HCT116 (cell line): Measurements from ENCODE around the gene ESYT1. TPM values are rescaled to one million over a fixed set of nuclear protein-coding genes. Genes with fewer than 3 reads are reported as not detected.

Experiments
- ATAC-seq: fragments of 200-7000 bp; cut with Tn5 transposase; 2 replicates; pipeline ENCODE4 v1.9.1; 2020; ENCODE audit warnings: mild to moderate bottlenecking, moderate library complexity
- BruUV-seq: library from RNA; stranded (reverse); fragments of 400-500 nt; replicated peaks from 2 replicates; lab custom pipeline; 2021; lab: Mats Ljungman, UMichigan
- CTCF ChIA-PET: fragments of 300-600 bp; sonication (Branson Sonifier 250); formaldehyde crosslinking; loops from one replicate; lab custom pipeline; 2021; ENCODE audit warnings: antibody characterized with exemption; lab: Charles Lee
- POLR2A ChIA-PET: fragments of 300-600, 350-600 bp; sonication (Branson Sonifier 250); formaldehyde crosslinking; loops from one replicate; lab custom pipeline; 2021; ENCODE audit warnings: antibody characterized with exemption; lab: Charles Lee
- RAD21 ChIA-PET, 2 experiments: fragments of 300-600 bp; sonication (Branson Sonifier 250); formaldehyde crosslinking; loops; one replicate each; lab custom pipeline; 2023; ENCODE audit warnings: low total read pairs in 2 of 2; ENCODE audit not compliant: uncharacterized antibody in 2 of 2, unreplicated experiment in 2 of 2, low non-redundant PET in 1 of 2; lab: Charles Lee
- DNase-seq: peaks from one replicate; pipeline ENCODE4 v3.0.0-alpha.2; 2010; ENCODE audit warnings: low read depth, low spot score
- H2AFZ ChIP-seq: fragments of 200-600 bp; shearing (Covaris generic), sonication (generic); 2 replicates; pipeline ENCODE4 v1.6.1; 2017; ENCODE audit warnings: low read depth, mixed run types, mixed read lengths, antibody characterized with exemption, low read length; ENCODE audit not compliant: poor library complexity, severe bottlenecking
- H3K27ac ChIP-seq: 2 replicates; pipeline ENCODE4 v1.5.1; 2012; ENCODE audit warnings: low read depth, low read length
- H3K27me3 ChIP-seq: fragments of 200-600 bp; sonication (generic); 2 replicates; pipeline ENCODE4 v1.6.1; 2016; ENCODE audit warnings: mixed run types, low read length, mixed read lengths; ENCODE audit not compliant: insufficient read depth
- H3K36me3 ChIP-seq, 2 experiments: fragments of 200-500 bp in 1 of 2; fragments of 200-600 bp in 1 of 2; sonication (Bioruptor generic) in 1 of 2; sonication (generic) in 1 of 2; 2 replicates each; pipeline versions ENCODE4 v1.5.1 to v1.6.1; 2014 to 2016; ENCODE audit warnings: low read length in 2 of 2, inconsistent platforms in 1 of 2, mixed read lengths in 1 of 2, mixed run types in 1 of 2; ENCODE audit not compliant: insufficient read depth in 2 of 2, control insufficient read depth in 1 of 2
- H3K4me1 ChIP-seq, 2 experiments: fragments of 200-600 bp in 1 of 2; sonication (generic) in 1 of 2; 2 replicates each; pipeline versions ENCODE4 v1.5.1 to v1.6.1; 2012 to 2017; ENCODE audit warnings: low read length in 2 of 2, inconsistent platforms in 1 of 2, mild to moderate bottlenecking in 1 of 2, mixed read lengths in 1 of 2, mixed run types in 1 of 2, moderate library complexity in 1 of 2; ENCODE audit not compliant: insufficient read depth in 2 of 2, control insufficient read depth in 1 of 2
- H3K4me2 ChIP-seq: fragments of 200-600 bp; sonication (generic); 2 replicates; pipeline ENCODE4 v1.6.1; 2017; ENCODE audit warnings: mixed run types, low read length, mixed read lengths
- H3K4me3 ChIP-seq, 2 experiments: fragments of 200-600 bp in 1 of 2; sonication (generic) in 1 of 2; replicated peaks in 1 of 2; 2 replicates each; pipeline ENCODE4 v1.5.1; 2011 to 2016; ENCODE audit warnings: low read length in 2 of 2, control low read depth in 1 of 2, low read depth in 1 of 2, mild to moderate bottlenecking in 1 of 2, mixed read lengths in 1 of 2, mixed run types in 1 of 2
- H3K79me2 ChIP-seq: fragments of 200-600 bp; sonication (generic); 2 replicates; pipeline ENCODE4 v1.6.1; 2017; ENCODE audit warnings: mild to moderate bottlenecking, mixed run types, low read length, moderate library complexity, mixed read lengths; ENCODE audit not compliant: insufficient read depth
- H3K9ac ChIP-seq: fragments of 200-600 bp; sonication (generic); 2 replicates; pipeline ENCODE4 v1.6.1; 2016; ENCODE audit warnings: low read length, mixed read lengths
- H3K9me2 ChIP-seq: fragments of 200-600 bp; sonication (generic), shearing (Covaris generic); 2 replicates; pipeline ENCODE4 v1.6.1; 2017; ENCODE audit warnings: mixed run types, mild to moderate bottlenecking, moderate library complexity; ENCODE audit not compliant: insufficient read depth
- H3K9me3 ChIP-seq, 2 experiments: fragments of 200-500 bp in 1 of 2; fragments of 200-600 bp in 1 of 2; sonication (Bioruptor generic) in 1 of 2; sonication (generic) in 1 of 2; 2 replicates each; pipeline ENCODE4 v1.6.1; 2014 to 2017; ENCODE audit warnings: low read length in 2 of 2, mixed read lengths in 2 of 2, inconsistent platforms in 1 of 2, low read depth in 1 of 2, mild to moderate bottlenecking in 1 of 2, mixed run types in 1 of 2, moderate library complexity in 1 of 2; ENCODE audit not compliant: control insufficient read depth in 1 of 2, insufficient read depth in 1 of 2
- H4K20me1 ChIP-seq: fragments of 200-600 bp; sonication (generic), shearing (Covaris generic); 2 replicates; pipeline ENCODE4 v1.6.1; 2017; ENCODE audit warnings: mixed run types, mild to moderate bottlenecking, moderate library complexity; ENCODE audit not compliant: insufficient read depth
- ATF3 ChIP-seq: IDR thresholded peaks from 2 replicates; pipeline ENCODE4 v1.6.1; 2012
- CBX3 ChIP-seq: IDR thresholded peaks from 2 replicates; pipeline ENCODE4 v1.6.1; 2012; ENCODE audit warnings: low read depth
- CEBPB ChIP-seq: IDR thresholded peaks from 2 replicates; pipeline ENCODE4 v1.6.1; 2012; ENCODE audit warnings: low read depth
- EGR1 ChIP-seq: IDR thresholded peaks from 2 replicates; pipeline ENCODE4 v1.6.1; 2012; ENCODE audit warnings: low read depth
- ELF1 ChIP-seq: IDR thresholded peaks from 2 replicates; pipeline ENCODE4 v1.6.1; 2012; ENCODE audit warnings: low read depth, borderline replicate concordance
- EZH2 ChIP-seq: fragments of 200-600 bp; sonication (generic); IDR thresholded peaks from 2 replicates; pipeline ENCODE4 v1.6.1; 2017; ENCODE audit warnings: antibody characterized with exemption, mixed run types
- EZH2phosphoT487 ChIP-seq: fragments of 200-600 bp; IDR thresholded peaks from 2 replicates; pipeline ENCODE4 v1.6.1; 2018; ENCODE audit warnings: antibody characterized with exemption, borderline replicate concordance
- FOSL1 ChIP-seq: IDR thresholded peaks from 2 replicates; pipeline ENCODE4 v1.6.1; 2012; ENCODE audit warnings: low read depth
- JUND ChIP-seq: IDR thresholded peaks from 2 replicates; pipeline ENCODE4 v1.6.1; 2012
- POLR2A ChIP-seq: IDR thresholded peaks from 2 replicates; pipeline ENCODE4 v1.7.0; 2011; ENCODE audit warnings: borderline replicate concordance; ENCODE audit not compliant: insufficient read depth, insufficient read length; ENCODE audit errors: extremely low read depth
- POLR2AphosphoS5 ChIP-seq: IDR thresholded peaks from 2 replicates; pipeline ENCODE4 v1.6.1; 2011; ENCODE audit warnings: mild to moderate bottlenecking, low read depth, low read length, moderate library complexity
- RAD21 ChIP-seq: IDR thresholded peaks from 2 replicates; pipeline ENCODE4 v1.6.1; 2012; ENCODE audit warnings: low read depth, mild to moderate bottlenecking
- REST ChIP-seq: IDR thresholded peaks from 2 replicates; pipeline ENCODE4 v1.6.1; 2012; ENCODE audit warnings: low read depth
- SIN3A ChIP-seq: IDR thresholded peaks from 2 replicates; pipeline ENCODE4 v1.6.1; 2012; ENCODE audit warnings: low read depth
- SP1 ChIP-seq: IDR thresholded peaks from 2 replicates; pipeline ENCODE4 v1.6.1; 2012; ENCODE audit warnings: low read depth
- SRF ChIP-seq: IDR thresholded peaks from 2 replicates; pipeline ENCODE4 v1.6.1; 2012; ENCODE audit warnings: low read depth
- YY1 ChIP-seq: IDR thresholded peaks from 2 replicates; pipeline ENCODE4 v1.6.1; 2011; ENCODE audit warnings: low read length, low read depth, moderate library complexity, mild to moderate bottlenecking; ENCODE audit not compliant: insufficient replicate concordance; ENCODE audit errors: extremely low read depth
- intact Hi-C: fragments of 100-400 bp; cut with micrococcal nuclease; formaldehyde crosslinking; loops from 2 replicates; pipeline ENCODE4 v1.10.0; 2022
- total RNA-seq: library from RNA; stranded (reverse); gene quantifications from one replicate; pipeline ENCODE4 v1.2.1, GENCODE V29; 2021; ENCODE audit not compliant: unreplicated experiment

ESYT1 gene
- total RNA-seq, 1 experiment from 2014 or later: 80.9 TPM

GRCh38 chr12:56124133-56124532, 3.9 kb upstream of the ESYT1 start:
- TF ChIP-seq POLR2AphosphoS5: no peak
- TF ChIP-seq FOSL1: no peak
- TF ChIP-seq ELF1: no peak
- no peak for TF ChIP-seq SRF
- TF ChIP-seq CEBPB: no peak
- no peak for TF ChIP-seq JUND
- no peak for TF ChIP-seq YY1
- no peak for TF ChIP-seq ATF3
- H3K9me3 ChIP-seq: no peaks in the 10 kb centered on the region
- H3K4me3 ChIP-seq: no peak overlapping the region
- no peaks in the 10 kb centered on the region for H4K20me1 ChIP-seq
- H3K27ac ChIP-seq: no peak overlapping the region
- H3K79me2 ChIP-seq: peaks cover 10% of the 10 kb centered on the region
- POLR2A ChIA-PET: interaction anchor here (0.9 to 1.7 kb wide), 2 partner anchors 24 to 66 kb away, joined by 5 to 6 read pairs; partner anchors contain the start of gene SMARCC2
- peaks cover 0 to 21% of the 10 kb centered on the region in 2 experiments; a peak in 2 of 4 replicates for H3K36me3 ChIP-seq
- ATAC-seq (no peak), DNase-seq (no peak)
- peaks cover 25 to 40% of the 10 kb centered on the region in 2 experiments for H3K4me1 ChIP-seq
- H2AFZ ChIP-seq: no peak overlapping the region
- no TSS peak for BruUV-seq
- intact Hi-C loops: no loop called here
- no peak overlapping the region for H3K9ac ChIP-seq
- H3K4me2 ChIP-seq: no peak overlapping the region
- RAD21 ChIA-PET: no interaction called here
- no peaks in the 10 kb centered on the region for H3K27me3 ChIP-seq
- CTCF ChIA-PET: interaction anchor here (1.0 to 1.5 kb wide), 2 partner anchors 65 to 512 kb away, joined by 3 to 6 read pairs; partner anchors contain the start of gene SMARCC2
- no peaks in the 10 kb centered on the region for H3K9me2 ChIP-seq

- CTCF ChIA-PET: interaction anchor here (1.2 to 1.9 kb wide), 3 partner anchors 8 to 95 kb away, joined by 3 to 24 read pairs (median 10); partner anchors contain the start of genes RNF41, SMARCC2 and ZC3H10
- Histone ChIP-seq H3K79me2 (peaks cover 29% of the 10 kb centered on the region), H2AFZ (no peak overlapping the region), H3K4me1 (peaks cover 16 to 33% of the 10 kb centered on the region in 2 experiments), H3K27ac (peak overlapping the region; percentile 54; the same call in 1 of the 2 replicates), H3K4me2 (peak overlapping the region; percentile 66), H3K36me3 (peaks cover 7 to 20% of the 10 kb centered on the region in 2 experiments; a peak in 3 of 4 replicates), H3K27me3 (no peaks in the 10 kb centered on the region), H3K4me3 (no peak overlapping the region), H3K9me3 (no peaks in the 10 kb centered on the region), H3K9me2 (no peaks in the 10 kb centered on the region), H4K20me1 (no peaks in the 10 kb centered on the region), H3K9ac (peak overlapping the region; percentile 32)
- intact Hi-C loops: loop anchor here (2.0 kb wide), 1 partner anchor 338 kb away; no protein-coding TSS in a partner anchor
- POLR2A ChIA-PET: interaction anchor here (2.8 kb wide), 1 partner anchor 62 kb away, joined by 17 read pairs; the partner anchor contains the start of gene SMARCC2
- DNase-seq: no peak
- RAD21 ChIA-PET: interaction anchor here in 1 of 2 experiments (0.6 kb wide), 1 partner anchor 31 kb away, joined by 3 read pairs; the partner anchor contains the start of gene MYL6
- no TSS peak for BruUV-seq
- ATAC-seq: no peak
- TF ChIP-seq ATF3: no peak
- no peak for TF ChIP-seq YY1
- TF ChIP-seq POLR2AphosphoS5: no peak
- TF ChIP-seq EZH2: no peak
- no peak for TF ChIP-seq EZH2phosphoT487
- no peak for TF ChIP-seq SIN3A
- TF ChIP-seq JUND: no peak
- no peak for TF ChIP-seq RAD21
- no peak for TF ChIP-seq CBX3
- TF ChIP-seq SP1: no peak
- TF ChIP-seq REST: no peak
- no peak for TF ChIP-seq POLR2A
- TF ChIP-seq EGR1: no peak
- TF ChIP-seq CEBPB: no peak
These were observed 1.3 kb upstream of the ESYT1 start for GRCh38 chr12:56126732-56127239.
